B cell (primary cell): Measurements from ENCODE around the gene SERP1. TPM values are rescaled to one million over a fixed set of nuclear protein-coding genes. Genes with fewer than 3 reads are reported as not detected.

Source experiments
- ATAC-seq: fragments of 200-7000 bp; cut with Tn5 transposase; one replicate; pipeline ENCODE4 v1.10.0; 2021; ENCODE audit warnings: low read depth, mild to moderate bottlenecking, moderate number of reproducible peaks, moderate library complexity
- CTCF ChIA-PET: fragments of 350-600 bp; sonication (Branson Sonifier 250); formaldehyde crosslinking; loops from one replicate; lab custom pipeline; 2021; ENCODE audit warnings: antibody characterized with exemption, inconsistent platforms; lab: Charles Lee
- POLR2A ChIA-PET: fragments of 350-600 bp; sonication (Branson Sonifier 250); formaldehyde crosslinking; loops from one replicate; lab custom pipeline; 2021; ENCODE audit warnings: antibody characterized with exemption; lab: Charles Lee
- DNase-seq: peaks from one replicate; pipeline ENCODE4 v3.0.0; 2013
- H2AFZ ChIP-seq: 2 replicates; pipeline ENCODE4 v1.6.1; 2012; ENCODE audit warnings: mild to moderate bottlenecking, low read depth, low read length; ENCODE audit not compliant: insufficient read depth, poor library complexity, severe bottlenecking
- H3K27ac ChIP-seq, 2 donors: 1 replicate in 1 of 2; 2 replicates in 1 of 2; pipeline ENCODE4 v1.5.1; 2012 to 2013; ENCODE audit warnings: low read length in 2 of 2, mild to moderate bottlenecking in 2 of 2, moderate library complexity in 1 of 2
- H3K27me3 ChIP-seq, 4 experiments: fragments of 200-600 bp in 1 of 4; sonication (generic) in 1 of 4; replicated peaks in 1 of 4; 1 replicate in 2 of 4; 2 replicates in 2 of 4; pipeline versions ENCODE4 v1.6.1 to v1.7.0; 2013 to 2016; ENCODE audit warnings: low read length in 3 of 4, mild to moderate bottlenecking in 2 of 4, mixed read lengths in 1 of 4, moderate library complexity in 1 of 4; ENCODE audit not compliant: insufficient read depth in 4 of 4, control insufficient read depth in 3 of 4; ENCODE audit errors: control extremely low read depth in 1 of 4
- H3K36me3 ChIP-seq, 2 experiments: replicated peaks in 1 of 2; 1 replicate in 1 of 2; 2 replicates in 1 of 2; pipeline versions ENCODE4 v1.6.1 to v1.7.1; 2013; ENCODE audit warnings: low read length in 1 of 2; ENCODE audit not compliant: insufficient read depth in 2 of 2, control insufficient read depth in 1 of 2; ENCODE audit errors: control extremely low read depth in 1 of 2, extremely low read depth in 1 of 2
- H3K4me1 ChIP-seq, 2 donors: fragments of 200-600 bp in 1 of 2; sonication (generic) in 1 of 2; 1 replicate in 1 of 2; 2 replicates in 1 of 2; pipeline versions ENCODE4 v1.5.1 to v1.6.1; 2013 to 2017; ENCODE audit warnings: low read length in 2 of 2; ENCODE audit not compliant: control insufficient read depth in 2 of 2, insufficient read depth in 2 of 2
- H3K4me2 ChIP-seq: replicated peaks from 2 replicates; pipeline ENCODE3; 2012; ENCODE audit warnings: mild to moderate bottlenecking, low read depth, low read length; ENCODE audit not compliant: poor library complexity, severe bottlenecking
- H3K4me3 ChIP-seq, 5 experiments: fragments of 200-600 bp in 1 of 5; sonication (generic) in 1 of 5; 1 replicate in 3 of 5; 2 replicates in 2 of 5; pipeline versions ENCODE4 v1.5.1 to v1.7.0; 2011 to 2016; ENCODE audit warnings: low read length in 4 of 5, mild to moderate bottlenecking in 4 of 5, low read depth in 2 of 5, control low read depth in 1 of 5, moderate library complexity in 1 of 5; ENCODE audit not compliant: insufficient read depth in 1 of 5; ENCODE audit errors: control extremely low read depth in 1 of 5, extremely low read depth in 1 of 5
- H3K79me2 ChIP-seq: fragments of 200-600 bp; sonication (generic); one replicate; pipeline ENCODE4 v1.6.0; 2016; ENCODE audit warnings: low read length; ENCODE audit not compliant: control insufficient read depth, insufficient read depth
- H3K9ac ChIP-seq: fragments of 200-600 bp; sonication (generic); 2 replicates; pipeline ENCODE4 v1.6.1; 2017; ENCODE audit warnings: mild to moderate bottlenecking, low read length, moderate library complexity
- H3K9me3 ChIP-seq, 3 donors: one replicate each; pipeline versions ENCODE4 v1.6.1 to v1.7.1; 2013; ENCODE audit warnings: low read length in 2 of 3; ENCODE audit not compliant: control insufficient read depth in 2 of 3, insufficient read depth in 1 of 3; ENCODE audit errors: control extremely low read depth in 1 of 3
- H4K20me1 ChIP-seq: 2 replicates; pipeline ENCODE4 v1.6.0; 2012; ENCODE audit warnings: mild to moderate bottlenecking, low read length; ENCODE audit not compliant: insufficient read depth, control insufficient read depth, poor library complexity, severe bottlenecking
- H3K27ac Mint-ChIP-seq: one replicate; pipeline ENCODE4 v1.8.0; 2021; ENCODE audit warnings: mixed read lengths
- H3K27me3 Mint-ChIP-seq: one replicate; pipeline ENCODE4 v1.8.0; 2021; ENCODE audit warnings: mixed read lengths
- H3K4me1 Mint-ChIP-seq: one replicate; pipeline ENCODE4 v1.8.0; 2021; ENCODE audit warnings: mixed read lengths
- H3K4me3 Mint-ChIP-seq: one replicate; pipeline ENCODE4 v1.8.0; 2021; ENCODE audit warnings: mixed read lengths
- H3K9me3 Mint-ChIP-seq: one replicate; pipeline ENCODE4 v1.8.0; 2022; ENCODE audit warnings: mixed read lengths; ENCODE audit not compliant: insufficient read depth
- CTCF ChIP-seq: fragments of 200-600 bp; IDR thresholded peaks from one replicate; pipeline ENCODE4 v1.8.0; 2022; ENCODE audit warnings: antibody characterized with exemption, mild to moderate bottlenecking
- EZH2 ChIP-seq: IDR thresholded peaks from 2 replicates; pipeline ENCODE4 v1.6.1; 2012; ENCODE audit warnings: borderline replicate concordance, low read depth, mild to moderate bottlenecking, moderate library complexity, low read length; ENCODE audit not compliant: insufficient read depth, poor library complexity, severe bottlenecking
- WGBS: methylation state at CpG from one replicate; pipeline ENCODE4 v1.1.5; 2013; ENCODE audit warnings: missing lambda C conversion rate; ENCODE audit not compliant: insufficient coverage; 5-methylcytosine and 5-hydroxymethylcytosine counted together
- intact Hi-C: fragments of 100-400 bp; cut with micrococcal nuclease; formaldehyde crosslinking; loops from one replicate; pipeline ENCODE4 v1.10.0; 2022
- polyA plus RNA-seq: library from polyadenylated mRNA; depleted of rRNA; stranded (reverse); fragments of >200 nt; gene quantifications from 2 replicates; pipeline ENCODE4 v1.2.3, GENCODE V29; 2012
- total RNA-seq, 2 donors: library from RNA; stranded (reverse); fragments of 120-200 nt in 1 of 2; gene quantifications; 1 replicate in 1 of 2; 2 replicates in 1 of 2; pipeline versions ENCODE4 v1.2.3 to v1.2.4, GENCODE V29; 2013 to 2022

The SERP1 gene
- total and polyA plus RNA-seq, 2 donors (not counting 1 experiment from before 2014, with no cell fraction given): 84.6 to 114 TPM

- H3K4me1 ChIP-seq: peaks cover 11 to 21% of the 10 kb centered on the region in 2 donors
- ChIA-PET POLR2A (interaction anchor here (1.4 to 2.6 kb wide), 3 partner anchors 136 to 218 kb away, joined by 4 to 12 read pairs (median 7); partner anchors contain the start of genes ERICH6, SIAH2 and TSC22D2), CTCF (interaction anchor here (0.7 to 1.2 kb wide), 5 partner anchors 17 to 379 kb away, joined by 3 to 4 read pairs (median 3); partner anchors contain the start of gene SIAH2)
- intact Hi-C loops: loop anchor here (5.0 to 10.0 kb wide), 3 partner anchors 38 to 733 kb away; partner anchors contain the start of genes P2RY14 and RNF13
- DNase-seq (no peak), ATAC-seq (no peak)
- H3K79me2 ChIP-seq: peaks cover 61% of the 10 kb centered on the region
- H3K27me3 Mint-ChIP-seq: no peaks in the 10 kb centered on the region
- no peaks in the 10 kb centered on the region for H3K9me3 ChIP-seq
- peaks cover 3 to 9% of the 10 kb centered on the region in 2 experiments for H3K36me3 ChIP-seq
- H3K4me2 ChIP-seq: peak overlapping the region; percentile 87
- H3K4me1 Mint-ChIP-seq: peaks cover 43% of the 10 kb centered on the region
- H2AFZ ChIP-seq: no peak overlapping the region
- H3K9me3 Mint-ChIP-seq: no peaks in the 10 kb centered on the region
- no peaks in the 10 kb centered on the region for H4K20me1 ChIP-seq
- peak overlapping the region in 1 of 2 donors; percentile 6 for H3K27ac ChIP-seq
- H3K9ac ChIP-seq: peak overlapping the region; percentile 95
- TF ChIP-seq EZH2 (no peak), CTCF (no peak)
- H3K4me3 ChIP-seq: peak overlapping the region in 2 of 5 experiments; percentile 86 to 89
- no CpG with 5 or more reads among the region's 1 CpG for WGBS
- no peaks in the 10 kb centered on the region for H3K27me3 ChIP-seq
- peak overlapping the region; percentile 41 for H3K27ac Mint-ChIP-seq
- H3K4me3 Mint-ChIP-seq: peak overlapping the region; percentile 60
Measured at GRCh38 chr3:150544726-150545125, 1.6 kb downstream of the SERP1 start.

GRCh38 chr3:150544041-150544440, 2.3 kb downstream of the SERP1 start:
- H3K27ac Mint-ChIP-seq: no peak overlapping the region
- H3K4me1 Mint-ChIP-seq: peaks cover 41% of the 10 kb centered on the region
- Histone ChIP-seq H3K9ac (no peak overlapping the region), H4K20me1 (no peaks in the 10 kb centered on the region), H3K9me3 (no peaks in the 10 kb centered on the region), H2AFZ (no peak overlapping the region), H3K36me3 (peaks cover 3 to 5% of the 10 kb centered on the region in 2 experiments), H3K4me3 (no peak overlapping the region), H3K4me2 (no peak overlapping the region), H3K4me1 (peaks cover 11 to 21% of the 10 kb centered on the region in 2 donors), H3K79me2 (peaks cover 54% of the 10 kb centered on the region), H3K27ac (no peak overlapping the region), H3K27me3 (no peaks in the 10 kb centered on the region)
- intact Hi-C loops: loop anchor here (10.0 kb wide), 1 partner anchor 729 kb away; the partner anchor contains the start of gene RNF13
- no peak for ATAC-seq
- no peaks in the 10 kb centered on the region for H3K9me3 Mint-ChIP-seq
- ChIA-PET CTCF (interaction anchor here (0.6 to 1.8 kb wide), 5 partner anchors 16 to 733 kb away, joined by 3 to 6 read pairs (median 3); partner anchors contain the start of gene SIAH2), POLR2A (interaction anchor here (0.6 to 2.6 kb wide), 3 partner anchors 62 to 219 kb away, joined by 4 to 12 read pairs (median 7); partner anchors contain the start of genes SIAH2 and TSC22D2)
- DNase-seq: no peak
- H3K27me3 Mint-ChIP-seq: no peaks in the 10 kb centered on the region
- TF ChIP-seq EZH2 (no peak), CTCF (no peak)
- peak overlapping the region; percentile 64 for H3K4me3 Mint-ChIP-seq
